GM19463 (cell line): ENCODE measurements around the gene IHH.

ENCODE experiments used
- ATAC-seq: cut with Tn5 transposase; IDR thresholded peaks from one replicate; pipeline ENCODE4 v1.9.1; 2021; ENCODE audit warnings: mild to moderate bottlenecking, moderate library complexity; ENCODE audit not compliant: unreplicated experiment

The IHH gene

DNA sequence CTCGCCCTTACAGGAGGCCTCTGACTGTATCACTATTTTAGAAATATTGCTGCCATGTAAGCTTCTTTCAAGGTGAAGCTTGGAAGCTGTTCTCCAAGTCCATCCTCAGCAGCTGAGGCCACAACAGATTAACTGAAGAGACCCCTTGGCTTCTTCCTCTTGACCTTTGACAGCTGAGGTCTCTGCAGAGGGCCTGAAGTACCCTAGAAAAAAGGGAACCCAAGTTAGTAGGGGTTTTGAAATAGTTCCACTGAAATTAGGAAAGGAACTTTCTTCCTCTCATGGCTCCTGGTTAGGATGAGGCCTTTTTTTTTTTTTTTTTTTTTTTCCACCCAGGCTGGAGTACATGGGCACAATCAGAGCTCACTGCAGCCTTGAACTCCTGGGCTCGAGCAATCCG, 15.5 kb upstream of the IHH start:
- ATAC-seq: no peak

DNA sequence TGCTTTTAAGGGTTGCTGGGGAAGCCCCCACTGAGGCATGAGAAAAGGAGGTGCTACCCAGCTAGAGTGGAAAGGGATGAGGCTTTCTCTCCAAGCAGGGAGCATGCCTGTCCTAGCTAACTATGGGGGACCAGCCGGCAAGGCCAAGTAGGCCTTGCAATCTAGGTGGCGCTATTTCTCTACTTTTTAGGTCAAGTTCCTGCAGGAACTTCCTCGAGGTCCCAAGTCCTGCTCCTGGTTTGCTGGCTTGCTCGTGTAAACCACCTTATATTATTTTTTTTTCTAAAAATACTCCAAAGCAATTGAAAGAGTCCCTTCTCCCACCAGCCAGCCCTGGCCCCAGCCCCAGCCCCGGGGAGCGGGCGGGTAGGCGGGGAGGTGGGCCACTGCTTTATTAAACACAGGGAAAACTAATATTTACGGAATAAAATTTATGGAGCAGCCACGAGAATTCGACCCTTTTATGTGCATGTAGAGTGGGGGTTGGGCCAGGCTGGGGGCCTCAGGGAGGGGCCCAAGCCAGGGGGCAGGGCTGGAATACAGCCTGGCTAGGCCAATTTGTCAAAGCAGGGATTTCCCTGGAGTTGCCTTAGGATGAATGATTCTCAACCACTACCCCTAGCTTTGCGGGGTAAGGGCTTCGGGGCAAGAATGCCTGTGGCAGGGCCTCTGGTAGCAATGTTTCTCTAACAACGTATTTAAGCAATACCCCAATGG, 12.8 kb upstream of the IHH start:
- no peak for ATAC-seq

DNA sequence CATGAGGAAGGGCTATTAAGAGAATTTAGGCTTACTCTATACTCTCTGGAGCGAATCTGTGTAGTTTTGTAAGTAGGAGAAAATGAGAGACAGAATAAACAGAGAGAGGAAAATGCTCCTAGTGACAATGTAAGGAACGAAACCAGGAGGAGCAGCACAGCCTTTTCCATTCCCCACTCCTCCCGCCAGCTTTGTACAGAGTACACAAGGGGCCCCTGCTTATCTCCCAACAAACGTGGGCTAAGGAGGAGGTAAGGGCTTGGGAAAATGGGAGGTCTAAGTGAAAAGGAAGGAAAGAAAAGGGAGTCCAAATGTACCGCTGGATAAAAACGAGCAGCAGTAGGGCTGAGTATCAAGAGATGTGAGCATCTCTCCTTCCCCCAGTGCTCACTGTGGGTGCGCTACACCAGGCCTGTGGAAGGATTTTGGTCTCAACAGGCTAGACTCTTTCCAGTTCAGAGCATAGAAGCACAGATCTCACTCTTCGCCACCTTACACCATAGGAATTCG, 12.1 kb upstream of the IHH start:
- ATAC-seq: no peak

DNA sequence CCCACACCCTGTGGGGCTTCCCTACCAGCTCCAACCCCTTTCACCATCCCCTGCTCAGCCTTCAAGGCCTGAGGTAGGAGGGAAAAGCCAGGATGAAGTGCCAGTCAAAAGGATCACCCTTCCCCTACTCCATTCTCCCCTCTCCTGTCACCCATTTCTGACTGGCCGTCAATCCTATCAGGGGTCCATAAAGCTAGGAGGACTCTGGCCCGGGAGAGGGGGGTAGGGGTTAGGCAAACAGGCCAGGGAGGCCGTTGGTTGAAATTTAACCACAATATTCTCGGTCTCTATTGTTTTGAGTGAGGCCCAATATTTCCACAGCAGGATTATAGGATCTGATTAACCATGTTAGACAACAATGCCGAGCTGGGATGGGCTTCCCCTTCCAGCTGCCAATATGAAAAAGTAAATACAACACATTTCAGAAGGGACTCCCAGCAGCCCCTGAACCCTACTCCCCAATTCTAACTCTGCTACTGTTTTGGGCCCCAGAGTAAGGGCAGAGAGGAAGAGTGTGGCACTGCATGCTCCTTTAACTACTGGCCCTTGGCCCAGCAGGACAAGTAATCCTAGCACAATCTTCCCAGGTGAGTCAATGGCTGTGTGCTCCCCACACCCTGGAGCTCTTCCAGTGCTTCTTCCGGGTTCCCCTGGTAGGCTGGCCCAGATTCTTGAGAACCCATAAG, 10.6 kb upstream of the IHH start:
- no peak for ATAC-seq

DNA sequence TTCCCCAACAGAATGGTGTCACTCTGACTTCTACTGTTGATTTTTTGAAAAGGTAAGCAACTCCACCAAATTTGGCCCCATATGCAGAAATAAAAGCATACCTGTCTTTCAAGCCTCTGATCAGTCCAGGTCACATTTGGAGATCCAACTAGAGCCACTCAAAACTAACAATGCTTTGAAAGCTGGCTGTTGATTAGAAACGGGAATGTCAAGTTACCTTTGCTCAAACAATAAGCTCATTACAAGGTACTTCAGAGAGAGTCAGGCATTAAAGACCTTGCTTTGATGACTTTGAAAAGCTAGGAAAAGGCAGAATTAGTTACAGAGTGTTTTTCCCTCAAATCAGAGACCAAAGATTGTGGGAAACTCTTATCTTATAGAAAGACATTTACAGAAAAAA, 4.8 kb upstream of the IHH start:
- ATAC-seq: no peak

DNA sequence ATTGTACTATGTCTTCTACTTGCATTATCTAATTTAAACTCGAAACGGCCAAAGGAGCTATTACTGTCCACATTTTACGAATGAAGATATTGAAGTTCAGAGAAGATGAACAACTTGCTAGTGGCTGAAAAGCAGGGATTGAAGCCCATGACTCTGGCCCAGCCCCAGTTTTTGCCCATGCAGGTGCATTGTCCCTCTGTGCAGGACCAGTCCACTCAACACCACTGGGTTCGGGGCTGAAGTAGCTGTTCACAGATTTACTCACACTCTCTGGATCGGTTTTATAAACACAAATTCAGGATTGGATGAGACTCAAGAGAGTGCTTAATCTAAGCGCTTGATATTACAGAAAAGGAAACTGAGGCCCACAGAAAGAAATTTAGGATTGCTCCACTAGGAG, 1.4 kb upstream of the IHH start:
- no peak for ATAC-seq

DNA sequence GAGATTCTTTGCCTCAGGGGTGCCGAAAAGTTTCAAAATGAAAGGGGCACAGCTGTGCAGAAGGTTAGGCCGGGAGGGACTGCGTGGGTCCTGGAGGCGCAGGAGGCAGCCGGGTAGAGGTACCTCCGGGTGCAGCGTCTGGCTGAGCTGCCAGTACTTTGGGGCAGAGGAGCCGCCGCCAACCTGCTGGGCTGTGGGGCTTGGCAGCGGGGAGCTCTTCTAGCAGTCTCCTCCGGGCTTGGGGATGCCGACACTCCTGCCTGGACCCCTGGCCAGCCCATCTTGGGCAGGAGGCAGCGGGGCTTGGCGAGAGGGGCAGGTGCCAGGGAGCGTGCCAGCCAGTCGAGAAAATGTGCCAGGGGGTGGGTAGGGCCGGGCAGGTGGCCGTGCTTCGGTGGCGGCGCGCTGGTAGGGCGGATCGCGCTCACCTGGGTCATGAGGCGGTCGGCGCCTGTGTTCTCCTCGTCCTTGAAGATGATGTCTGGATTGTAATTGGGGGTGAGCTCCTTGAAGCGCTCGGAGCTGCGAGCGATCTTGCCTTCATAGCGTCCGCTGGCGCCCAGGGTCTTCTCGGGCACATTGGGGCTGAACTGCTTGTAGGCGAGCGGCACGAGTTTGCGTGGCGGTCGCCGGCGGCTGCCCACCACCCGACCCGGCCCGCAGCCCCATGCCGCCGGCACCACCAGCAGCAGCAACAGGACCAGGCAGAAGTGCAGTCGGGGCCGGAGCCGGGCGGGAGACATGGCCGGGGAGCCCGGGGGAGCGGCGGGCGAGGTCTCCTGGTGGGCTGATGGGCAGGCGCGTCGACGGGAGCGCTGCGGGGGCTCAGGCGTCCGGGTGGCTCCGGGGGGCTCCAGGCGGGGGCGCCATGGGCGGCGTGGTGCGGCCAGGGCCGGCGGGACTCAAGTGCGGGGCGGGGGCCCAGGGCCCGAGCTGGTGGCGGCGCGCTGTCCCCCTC, 717 bp downstream of the IHH start:
- no peak for ATAC-seq

DNA sequence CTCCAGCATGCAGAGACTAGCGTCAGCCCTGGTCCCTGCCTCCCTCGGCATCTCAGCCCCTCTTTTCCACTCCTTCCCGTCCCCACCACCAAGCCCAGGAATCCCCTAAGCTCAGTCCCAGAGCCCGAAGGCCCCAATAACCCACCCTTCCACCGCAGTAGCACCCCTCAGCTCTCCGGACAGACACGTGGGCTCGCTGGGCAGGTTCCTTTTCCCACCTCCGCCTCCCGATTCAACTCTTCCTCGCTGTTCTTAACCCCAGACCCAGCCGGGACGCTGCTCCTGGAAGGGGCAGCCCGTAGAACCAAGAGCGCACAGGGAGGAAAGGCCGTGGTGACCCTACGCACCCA, 1.4 kb downstream of the IHH start:
- ATAC-seq: no peak

DNA sequence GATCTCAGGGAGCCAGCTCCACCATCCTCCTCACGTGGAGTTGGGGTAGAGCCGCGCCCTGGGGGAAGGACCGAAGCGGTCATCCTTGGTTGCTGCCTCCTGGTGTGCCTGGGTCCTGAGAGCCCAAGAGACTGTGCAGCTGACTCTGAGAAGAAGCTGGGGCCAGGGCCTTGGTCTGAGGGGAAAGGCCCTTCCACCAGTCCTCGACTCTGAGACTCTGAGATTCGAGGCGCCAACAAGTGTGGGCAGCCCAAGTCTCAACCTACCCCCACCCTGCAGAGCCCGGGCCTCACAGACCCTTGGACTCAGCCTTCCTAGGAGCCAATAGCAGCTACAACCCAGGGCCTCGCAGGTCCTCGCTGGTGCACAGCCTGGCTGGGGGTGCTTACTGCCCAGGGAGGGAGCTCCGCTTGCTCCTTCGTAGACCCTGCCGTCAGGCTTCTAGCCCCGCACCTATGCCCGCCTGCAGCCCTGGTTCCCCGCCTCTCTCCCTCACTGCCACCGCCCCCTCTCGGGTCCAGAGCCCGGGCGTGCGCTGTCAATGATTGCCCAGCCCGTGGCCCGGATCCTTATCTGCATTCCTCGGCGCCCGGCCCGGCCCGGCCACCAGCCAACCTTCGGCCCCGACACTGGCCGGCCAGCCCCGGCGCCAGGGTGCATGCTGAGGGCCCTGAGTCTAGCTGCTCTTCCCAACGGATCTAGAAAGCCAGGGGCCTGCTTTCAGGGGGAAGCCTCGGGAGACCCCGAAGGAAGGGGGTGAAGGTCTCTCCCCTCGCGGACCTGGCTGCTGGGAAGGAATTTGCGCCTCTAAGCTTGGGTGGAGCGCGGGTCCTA, 2.0 kb downstream of the IHH start:
- no peak for ATAC-seq

DNA sequence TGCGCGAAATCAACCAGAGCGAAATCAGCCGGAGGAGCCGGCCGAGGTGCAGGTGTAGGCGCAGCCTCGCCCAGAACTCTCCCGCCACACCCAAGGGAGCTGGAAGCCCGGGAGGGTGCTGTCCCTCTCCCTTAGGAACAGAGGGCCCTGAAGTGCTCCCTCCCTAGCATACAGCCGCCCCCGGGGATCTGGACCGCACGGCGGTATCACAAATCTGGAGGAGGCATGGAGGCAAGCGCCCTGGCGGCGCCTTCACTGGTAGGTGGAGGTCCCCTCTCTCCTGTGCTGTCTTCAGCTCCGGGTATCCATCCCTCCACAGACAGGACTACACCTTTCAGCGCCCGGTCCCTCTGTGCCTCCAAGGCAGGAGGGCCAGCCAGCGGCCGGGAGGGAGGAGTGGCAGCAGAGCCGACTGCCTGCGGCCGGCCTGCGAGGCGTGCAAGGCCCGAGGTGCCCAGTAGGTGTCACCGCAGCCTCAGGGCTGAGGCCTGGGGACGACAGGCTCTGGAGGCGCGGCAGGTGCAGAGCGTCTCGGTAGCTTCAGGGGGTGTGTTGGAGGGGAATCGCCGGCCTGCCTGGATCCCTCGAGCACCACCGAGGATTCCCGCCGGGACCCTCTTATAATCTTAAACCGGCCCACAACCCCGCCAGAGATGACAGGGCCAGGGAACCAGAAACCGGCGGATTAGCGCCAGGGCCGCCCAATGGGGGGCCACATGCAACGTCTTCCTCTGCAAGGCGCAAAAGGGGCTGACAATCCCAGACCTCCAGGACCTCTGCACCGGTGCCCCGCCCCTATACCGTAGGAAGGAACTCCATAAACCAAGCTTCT, 2.8 kb downstream of the IHH start:
- peak; percentile 94 for ATAC-seq

DNA sequence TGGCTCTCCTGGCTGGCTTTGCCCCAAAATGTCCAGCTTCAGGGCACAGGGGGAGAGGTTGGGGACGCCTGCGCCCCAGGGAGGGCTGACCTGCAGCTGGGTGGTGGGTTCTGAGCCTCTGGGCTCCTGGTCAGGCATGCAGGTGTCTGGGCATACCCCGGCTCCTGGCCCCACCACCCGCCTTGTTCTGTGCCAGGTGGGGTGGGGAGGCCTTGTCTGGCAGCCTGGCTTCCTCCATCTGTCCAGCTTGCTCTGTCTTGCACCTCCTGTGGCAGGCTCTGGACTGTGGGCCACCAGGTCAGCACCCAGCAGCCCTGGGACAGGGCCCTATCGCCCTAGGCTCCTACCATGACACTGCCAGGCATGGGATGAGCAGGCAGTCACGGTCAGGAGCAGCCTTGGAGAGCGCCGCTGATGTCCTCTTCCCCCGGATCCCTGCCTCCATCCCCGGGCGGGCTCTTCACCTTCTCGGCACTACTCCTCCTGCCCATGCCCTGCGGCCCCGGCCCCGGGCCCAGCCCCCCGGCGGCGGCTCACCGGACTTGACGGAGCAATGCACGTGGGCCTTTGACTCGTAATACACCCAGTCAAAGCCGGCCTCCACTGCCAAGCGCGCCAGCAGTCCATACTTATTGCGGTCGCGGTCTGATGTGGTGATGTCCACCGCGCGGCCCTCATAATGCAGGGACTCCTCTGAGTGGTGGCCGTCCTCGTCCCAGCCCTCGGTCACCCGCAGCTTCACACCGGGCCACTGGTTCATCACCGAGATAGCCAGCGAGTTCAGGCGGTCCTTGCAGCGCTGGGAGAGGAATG, 3.6 kb downstream of the IHH start:
- no peak for ATAC-seq

DNA sequence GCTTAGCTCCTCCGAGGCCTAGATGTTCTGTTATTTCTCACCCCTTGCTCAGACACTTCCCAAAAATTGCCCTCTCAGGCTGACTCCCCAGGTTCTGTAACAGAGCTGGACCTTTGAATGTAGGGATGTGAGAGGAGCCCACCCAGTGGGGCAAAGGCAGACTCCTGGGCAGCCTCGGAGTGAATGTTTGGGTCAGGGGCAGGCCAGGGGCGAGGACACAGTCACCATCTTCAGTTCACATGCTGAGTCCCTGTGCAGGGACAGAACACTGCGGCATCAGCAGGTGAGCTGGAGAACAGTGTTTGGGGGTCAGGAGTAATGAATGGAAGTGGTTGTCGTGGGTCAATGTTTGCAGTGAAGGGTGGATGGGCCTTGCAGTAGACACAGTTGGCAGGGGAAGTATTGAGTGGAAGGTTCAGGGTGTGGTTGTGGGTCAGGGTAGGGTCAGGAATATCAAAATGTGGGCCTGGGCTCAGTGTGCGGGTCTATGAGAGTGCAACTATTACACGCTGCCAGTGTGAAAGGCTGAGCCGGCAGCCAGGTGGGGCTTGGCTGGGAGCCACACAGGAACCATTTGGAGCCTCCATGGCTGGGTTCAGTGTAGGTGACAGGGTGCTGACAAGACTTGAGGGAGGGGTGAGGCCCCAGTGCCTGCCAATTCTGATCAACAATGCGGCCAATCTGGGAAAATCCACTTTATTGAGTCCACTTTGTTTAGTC, 4.4 kb downstream of the IHH start:
- no peak for ATAC-seq

DNA sequence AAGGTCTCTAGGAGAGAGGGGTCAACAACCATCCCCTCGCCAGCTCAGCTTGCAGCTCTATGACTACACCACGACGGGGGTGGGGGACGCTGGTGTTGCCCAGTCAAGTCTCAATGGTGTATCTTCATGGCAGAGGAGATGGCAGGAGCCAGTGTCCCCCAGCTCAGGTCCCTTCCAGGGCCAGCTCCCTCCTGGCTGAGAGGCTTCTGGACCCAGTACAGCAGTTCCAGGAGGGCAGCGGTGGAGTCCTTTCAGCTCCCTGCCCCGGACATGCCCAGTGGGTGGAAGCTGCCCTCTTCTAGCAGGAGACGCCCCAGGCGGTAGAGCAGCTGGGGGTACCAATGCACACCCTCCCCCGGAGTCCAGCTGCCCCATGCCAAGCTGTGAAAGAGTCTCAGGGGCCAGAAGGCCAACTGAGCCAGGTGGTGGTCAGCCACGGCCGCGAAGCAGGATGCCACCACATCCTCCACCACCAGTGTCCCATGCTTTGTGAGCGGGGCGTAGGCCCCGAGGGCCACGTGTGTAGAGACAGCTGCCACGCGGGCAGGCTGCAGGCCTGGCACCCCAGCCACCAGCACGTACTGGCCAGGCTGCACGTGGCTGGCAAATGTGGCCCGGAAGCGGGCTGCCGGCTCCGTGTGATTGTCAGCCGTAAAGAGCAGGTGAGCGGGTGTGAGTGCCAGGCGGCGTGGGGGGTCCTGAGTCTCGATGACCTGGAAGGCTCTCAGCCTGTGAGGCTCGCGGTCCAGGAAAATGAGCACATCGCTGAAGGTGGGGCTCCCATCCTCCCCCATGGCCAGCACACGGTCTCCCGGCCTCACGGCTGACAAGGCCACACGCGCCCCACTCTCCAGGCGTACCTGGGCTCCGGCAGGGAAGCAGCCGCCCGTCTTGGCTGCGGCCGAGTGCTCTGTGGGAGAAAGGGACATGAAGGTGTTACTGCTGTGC, 5.5 kb downstream of the IHH start:
- no peak for ATAC-seq

DNA sequence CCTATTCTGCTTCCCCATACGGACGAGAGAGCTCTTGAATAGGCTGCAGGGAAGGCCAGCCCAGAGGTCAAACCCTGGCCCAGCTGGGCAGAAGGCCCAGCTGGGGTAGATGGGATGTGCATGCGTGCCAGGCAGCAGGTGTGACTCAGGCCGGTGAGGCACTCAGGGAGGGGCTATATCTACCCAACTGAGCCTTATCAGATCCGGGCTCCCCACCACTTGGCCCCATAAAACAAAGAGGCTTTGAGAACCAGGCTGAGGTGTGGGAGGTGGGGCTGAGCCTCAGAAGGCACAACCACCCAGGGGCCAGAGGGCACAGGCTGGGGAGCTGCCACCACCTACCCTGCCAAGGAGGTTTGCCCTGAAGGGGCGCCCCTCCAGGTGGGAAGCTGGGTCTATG, 11.4 kb downstream of the IHH start:
- ATAC-seq: no peak

DNA sequence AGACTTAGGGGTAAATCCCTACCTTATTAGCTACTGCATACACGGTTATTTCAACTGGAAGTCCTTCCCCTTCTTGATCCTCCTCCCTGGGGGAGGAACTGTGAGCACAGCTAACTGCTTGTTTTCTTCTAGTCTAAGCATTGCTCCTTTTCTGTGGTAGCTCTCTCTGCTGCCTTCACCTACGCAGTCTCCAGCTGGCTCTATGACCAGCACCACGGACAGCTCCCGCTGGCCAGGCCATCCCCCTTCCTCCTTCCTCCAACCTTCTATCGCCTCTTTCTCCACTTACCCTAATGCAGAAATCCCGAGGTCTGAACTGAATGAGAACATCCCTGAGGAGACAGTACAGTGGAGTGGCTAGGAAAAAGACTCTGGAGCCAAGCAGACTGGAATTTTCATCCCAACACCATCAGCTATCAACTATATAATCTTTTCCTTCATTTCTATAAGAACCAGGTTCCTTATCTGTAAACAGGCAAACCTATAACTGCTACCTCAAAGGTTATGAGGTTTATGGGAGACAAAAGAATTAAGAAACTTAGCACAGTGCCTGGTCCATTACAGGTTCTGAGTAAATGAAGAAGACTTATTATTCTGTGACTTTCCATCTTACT, 14.7 kb downstream of the IHH start:
- ATAC-seq: no peak

DNA sequence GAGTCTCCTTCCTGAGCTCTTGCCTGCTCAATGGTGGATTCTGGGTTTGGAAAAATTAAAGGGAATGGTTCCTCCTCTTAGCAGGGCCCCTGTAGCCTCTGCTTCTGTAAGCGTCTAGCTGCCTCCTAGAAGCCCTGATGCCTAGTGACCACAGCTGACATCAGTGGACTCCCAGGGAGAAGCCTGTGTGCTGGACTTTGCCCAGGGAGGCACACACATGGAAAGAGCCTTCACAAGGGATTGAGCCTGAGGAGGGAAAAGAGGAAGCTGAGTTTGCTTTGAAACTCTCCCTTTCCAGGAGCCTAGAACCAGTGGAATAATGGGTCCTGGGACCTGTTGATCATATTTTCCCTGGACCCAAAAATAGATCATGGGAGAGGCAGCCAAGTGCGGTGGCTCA, 18.0 kb downstream of the IHH start:
- no peak for ATAC-seq

DNA sequence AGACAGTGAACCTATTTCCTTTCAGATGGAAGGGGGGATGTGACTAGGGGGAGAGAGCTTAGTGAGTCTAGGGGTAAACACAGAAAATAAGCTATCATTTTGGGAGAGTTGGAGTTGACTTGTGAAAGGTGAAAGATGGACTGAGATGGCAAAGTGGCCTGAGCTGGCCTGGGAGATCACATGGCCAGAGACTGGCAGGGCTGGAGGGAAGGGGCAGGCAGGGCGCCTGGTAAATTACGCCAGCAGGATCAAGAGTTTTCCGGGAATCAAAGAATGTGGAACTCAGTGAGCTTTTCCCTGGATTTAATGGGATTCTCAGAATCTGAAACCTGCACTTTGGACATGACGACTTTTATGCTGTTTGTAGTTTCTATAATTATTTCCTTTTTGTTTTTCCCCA, 18.6 kb downstream of the IHH start:
- no peak for ATAC-seq
